HG02610 (cell line): ENCODE measurements around the gene WDR45B.

ENCODE experiments used
- ATAC-seq: cut with Tn5 transposase; IDR thresholded peaks from one replicate; pipeline ENCODE4 v1.9.1; 2021; ENCODE audit warnings: mild to moderate bottlenecking, moderate library complexity; ENCODE audit not compliant: unreplicated experiment

The WDR45B gene

DNA sequence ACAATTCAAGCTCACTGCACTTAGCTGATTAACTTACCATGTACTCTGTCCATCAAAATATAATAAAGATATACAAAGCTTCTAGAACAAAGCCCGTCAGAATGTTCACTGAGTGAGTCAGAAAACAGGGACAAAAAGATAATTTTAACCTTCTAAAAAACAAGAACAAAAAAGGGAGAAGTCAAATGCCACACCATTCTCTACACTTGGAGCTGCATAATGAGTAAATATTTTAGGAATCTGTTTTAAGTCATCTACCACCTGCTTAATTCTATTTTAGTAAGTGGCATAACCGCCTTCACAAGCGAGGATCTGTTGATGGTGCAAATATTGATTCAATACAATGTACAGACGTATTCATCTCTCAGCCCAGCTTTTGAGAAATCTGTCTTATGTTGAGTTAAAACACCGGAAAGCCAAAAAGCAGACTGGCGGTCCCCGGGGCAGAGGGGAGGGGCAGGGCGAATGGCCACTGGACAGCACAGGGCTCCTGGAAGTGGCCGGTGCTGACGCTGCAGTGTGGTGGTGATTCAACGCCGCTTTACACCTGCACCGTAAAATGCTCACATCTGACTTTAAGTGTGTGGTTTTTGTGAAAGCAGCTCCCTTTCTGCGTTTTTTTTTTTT is 30.1 kb upstream of the WDR45B start:
- no peak for ATAC-seq

DNA sequence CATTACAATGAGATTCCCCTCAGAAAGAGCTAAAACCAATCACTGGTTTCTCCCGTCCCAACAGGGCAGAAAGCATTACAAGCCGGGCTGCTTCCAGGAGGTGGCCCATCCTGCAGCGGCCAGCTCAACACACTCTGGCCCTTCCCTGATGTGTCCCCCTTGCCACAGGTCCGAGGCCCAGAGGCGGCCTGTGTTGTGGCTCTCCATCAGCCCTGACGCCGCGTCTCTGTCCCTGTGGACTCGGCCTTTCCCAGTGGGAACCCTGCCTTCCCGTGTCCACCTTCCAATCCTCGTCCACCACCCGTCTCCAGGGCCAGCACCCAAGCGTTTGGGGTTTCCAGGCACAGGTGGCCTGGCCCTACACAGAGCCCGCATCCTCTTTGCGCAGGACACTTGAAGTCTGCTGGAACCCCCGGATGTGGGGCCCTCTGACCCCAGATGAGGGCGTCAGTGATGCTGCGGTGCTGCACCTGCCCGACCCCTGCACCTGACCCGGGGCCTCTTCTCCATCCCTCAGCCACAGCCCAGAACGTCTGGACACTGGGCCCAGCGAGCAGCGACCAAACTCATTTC is 29.2 kb upstream of the WDR45B start:
- ATAC-seq, result no peak

DNA sequence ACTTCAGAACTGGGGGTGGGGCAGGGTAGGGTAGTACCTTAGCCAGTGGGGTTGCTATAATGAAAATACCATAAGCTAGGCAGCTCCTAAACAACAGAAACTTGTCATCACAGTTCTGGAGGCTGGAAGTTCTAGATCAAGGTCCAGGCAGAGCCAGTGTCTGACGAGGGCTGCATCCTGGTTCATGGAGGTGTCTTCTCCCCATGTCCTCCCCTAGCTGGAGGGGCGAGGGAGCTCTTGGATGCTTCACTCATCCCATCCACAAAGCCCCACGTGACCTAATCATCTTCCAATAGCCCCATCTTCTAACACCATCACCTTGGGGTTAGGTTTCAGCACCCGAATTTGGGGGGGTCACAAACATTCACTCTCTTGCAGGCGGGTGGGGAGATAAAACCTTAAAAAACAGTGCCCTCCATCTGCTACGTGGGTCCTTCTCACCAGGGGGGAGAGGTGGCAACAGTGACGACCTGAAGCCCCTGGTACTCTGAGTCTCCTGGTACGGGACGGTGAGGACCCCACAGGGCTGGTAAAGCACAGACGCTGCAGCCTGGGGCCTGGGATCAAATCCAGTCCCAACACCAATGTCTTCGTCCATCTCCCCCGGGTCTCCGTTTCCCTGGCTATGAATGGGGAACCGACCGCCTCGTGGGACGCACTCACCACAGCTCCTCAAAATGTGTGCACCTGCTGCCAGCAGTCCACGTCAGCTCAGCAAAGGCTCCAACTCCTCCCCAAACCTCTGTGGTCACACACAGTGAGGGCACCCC is 27.4 kb upstream of the WDR45B start:
- ATAC-seq, result no peak

DNA sequence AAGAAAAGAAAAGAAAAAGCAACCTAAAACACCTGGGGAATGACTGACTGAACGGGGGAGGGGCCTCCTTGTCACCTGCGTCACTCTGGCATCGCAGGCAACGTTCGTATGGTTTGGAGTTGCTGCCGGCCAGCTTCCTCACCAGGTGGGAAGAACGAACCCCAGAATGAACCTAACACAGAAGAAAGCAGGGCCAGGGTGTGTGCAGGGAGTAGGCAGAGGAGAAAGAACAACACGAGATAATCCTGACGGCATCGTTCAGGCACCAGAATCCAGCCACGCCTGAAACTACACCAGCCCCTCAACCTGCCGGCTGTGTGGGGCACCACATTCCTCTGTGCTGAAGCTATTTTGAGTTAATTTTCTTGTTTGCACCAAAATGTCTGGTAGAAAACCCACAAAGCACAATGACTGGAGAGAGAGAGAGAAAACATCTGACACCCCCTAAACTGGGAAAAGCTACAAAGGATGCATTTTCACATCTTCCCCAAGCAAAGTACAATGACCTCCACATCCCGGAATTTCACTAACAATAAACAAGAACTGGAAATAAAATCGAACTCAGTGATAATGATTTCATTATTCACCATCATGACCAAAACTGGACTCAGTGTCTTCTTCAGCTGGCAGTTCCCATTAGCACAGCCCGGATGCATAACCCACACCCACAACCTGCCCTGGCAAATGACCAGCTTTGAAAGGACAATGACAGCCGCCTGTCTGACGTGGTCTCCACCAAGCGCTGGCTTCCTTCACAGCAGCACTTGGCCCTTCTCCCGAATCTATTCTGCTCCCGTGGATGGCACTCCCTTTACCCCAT is 26.6 kb upstream of the WDR45B start:
- no peak for ATAC-seq

DNA sequence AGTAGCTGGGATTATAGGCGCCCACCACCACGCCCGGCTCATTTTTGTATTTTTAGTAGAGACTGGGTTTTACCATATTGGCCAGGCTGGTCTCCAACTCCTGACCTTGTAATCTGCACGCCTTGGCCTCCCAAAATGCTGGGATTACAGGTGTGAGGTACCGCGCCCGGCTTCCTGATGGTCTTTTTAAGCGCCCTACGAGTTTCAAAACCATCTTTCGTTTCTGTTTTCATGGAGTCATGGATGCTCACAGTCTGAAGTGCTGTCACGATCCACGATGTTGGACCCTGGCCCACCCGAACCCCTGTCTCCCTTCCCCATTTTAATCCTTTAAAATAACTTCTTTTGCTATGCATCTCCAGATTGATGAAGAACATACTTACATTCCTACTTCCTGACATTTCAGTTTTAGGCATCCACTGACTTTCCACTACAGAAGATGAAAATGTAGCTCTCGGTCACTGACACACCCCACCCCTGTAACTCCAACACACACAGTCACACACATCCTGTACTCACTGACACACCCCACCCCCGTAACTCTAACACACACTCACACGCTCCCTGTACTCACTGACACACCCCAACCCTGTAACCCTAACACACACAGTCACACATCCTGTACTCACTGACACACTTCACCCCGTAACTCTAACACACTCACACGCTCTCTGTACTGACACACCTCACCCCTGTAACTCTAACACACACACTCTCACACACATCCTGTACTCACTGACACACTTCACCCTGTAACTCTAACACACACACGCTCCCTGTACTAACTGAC is 22.6 kb upstream of the WDR45B start:
- ATAC-seq, result no peak

DNA sequence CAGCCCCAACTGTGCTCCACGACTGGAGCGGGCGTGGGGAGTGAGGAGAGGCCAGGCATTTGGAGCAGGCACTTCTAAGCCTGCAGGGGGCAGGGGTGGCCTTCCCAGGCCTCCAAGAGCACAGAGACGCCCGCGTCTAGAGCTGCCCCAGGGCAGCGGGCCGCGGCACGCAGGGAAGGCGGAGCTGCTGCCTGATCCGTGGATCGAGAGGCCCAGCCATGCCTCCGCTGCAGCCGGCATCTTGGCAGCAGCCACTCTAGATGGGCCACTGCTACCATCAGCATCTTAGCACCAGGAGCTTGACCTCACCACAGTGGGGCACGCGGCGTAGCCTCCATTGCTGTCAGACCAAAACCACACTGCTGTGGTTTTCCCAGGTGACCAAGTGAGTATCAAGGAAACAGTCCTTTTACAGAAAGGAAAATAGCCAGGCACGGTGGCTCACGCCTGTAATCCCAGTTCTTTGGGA is 20.4 kb upstream of the WDR45B start:
- ATAC-seq, result no peak

DNA sequence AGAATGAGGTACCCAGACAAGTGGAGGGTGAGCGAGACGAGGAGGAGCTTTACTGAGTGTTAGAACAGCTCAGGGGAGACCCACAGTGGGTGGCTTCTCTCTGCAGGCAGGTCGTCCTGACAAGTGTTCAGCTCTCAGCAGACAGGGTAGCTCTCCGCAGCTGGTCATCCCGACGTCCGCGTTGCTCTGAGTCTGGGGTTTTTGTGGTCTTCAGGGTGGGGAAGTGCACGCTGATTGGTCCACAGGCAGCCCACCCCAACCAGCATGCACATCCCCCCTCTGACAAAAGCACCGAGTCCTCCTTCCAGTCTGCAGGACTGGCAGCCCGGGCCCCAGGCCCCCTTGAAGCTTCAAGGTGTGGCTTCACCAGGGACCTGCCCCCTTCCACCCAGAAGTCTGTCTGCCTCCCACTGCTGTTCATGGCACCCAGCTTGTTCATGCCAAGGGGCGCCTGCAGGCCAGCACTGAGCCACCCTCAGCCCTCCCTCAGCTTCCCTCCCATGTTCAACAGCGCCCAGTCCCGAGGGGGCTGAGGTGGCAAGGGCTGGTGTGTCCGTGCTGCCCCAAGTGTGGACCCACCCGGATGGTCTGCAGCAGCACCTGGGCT is 19.9 kb upstream of the WDR45B start:
- no peak for ATAC-seq

DNA sequence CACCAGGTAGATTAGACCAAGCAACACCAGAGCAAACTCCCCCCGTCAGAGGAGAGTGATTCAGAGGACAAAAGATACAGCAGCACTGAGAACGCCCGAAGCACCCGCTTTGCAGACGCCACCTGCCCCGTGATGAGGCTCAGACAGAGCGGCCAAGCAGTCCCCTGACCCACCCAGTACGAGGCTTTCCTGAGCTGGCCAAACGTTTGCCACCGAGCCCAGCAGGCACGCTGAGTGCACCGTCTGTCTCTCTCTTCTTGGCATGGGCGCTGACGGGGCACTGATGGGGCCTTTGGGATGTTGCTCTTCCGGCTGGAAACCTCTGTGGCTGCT is 19.4 kb upstream of the WDR45B start:
- no peak for ATAC-seq

DNA sequence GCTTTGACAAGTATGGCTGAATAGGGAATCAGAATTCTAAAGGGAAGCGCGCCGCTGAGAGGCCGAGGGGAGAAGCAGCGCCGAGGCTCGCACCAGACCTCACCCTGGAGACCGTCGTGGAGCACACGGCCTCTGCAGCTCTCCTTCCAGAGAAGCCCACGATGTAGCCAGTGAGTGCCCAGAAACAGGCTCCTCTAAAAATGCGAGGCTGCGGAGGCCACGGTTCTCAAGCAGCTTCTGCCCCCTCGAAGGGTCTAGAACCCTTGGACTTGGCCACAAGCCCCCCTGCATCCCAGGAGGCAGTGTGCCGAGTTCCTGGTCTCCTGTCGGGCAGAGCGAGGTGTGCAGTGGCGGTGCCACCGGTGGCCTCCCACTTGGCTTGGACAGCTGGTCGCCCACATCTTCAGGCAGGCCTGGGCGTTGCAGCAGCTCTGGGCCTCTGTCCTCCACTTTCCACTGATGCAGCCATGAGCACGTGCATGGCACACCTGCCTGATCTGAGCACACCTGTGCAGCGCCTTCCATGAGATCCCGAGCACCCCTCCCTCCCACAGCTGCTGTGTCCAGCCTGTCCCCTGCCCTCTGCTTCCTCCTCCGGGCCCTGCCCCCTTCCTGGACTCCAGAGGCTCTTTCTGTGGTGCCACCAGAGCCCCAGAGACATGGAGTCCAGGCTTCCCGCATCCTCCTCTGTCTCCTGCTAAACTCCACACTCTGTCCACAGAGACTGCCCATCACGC is 18.9 kb upstream of the WDR45B start:
- ATAC-seq, result no peak

DNA sequence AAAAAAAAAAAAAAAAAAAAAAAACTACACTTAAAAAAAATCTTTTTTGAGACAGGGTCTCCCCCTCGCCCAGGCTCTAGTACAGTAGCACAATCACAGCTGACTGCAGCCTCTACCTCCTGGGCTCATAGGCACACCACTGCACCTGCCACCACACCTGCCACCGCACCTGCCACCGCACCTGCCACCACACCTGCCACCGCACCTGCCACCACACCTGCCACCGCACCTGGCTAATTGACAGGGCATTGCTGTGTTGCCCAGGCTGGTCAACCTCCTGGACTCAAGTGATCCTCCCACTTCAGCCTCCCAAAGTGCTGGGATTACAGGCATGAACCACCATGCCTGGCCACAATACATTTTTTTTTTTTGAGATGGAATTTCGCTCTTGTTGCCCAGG is 17.6 kb upstream of the WDR45B start:
- ATAC-seq, result no peak

DNA sequence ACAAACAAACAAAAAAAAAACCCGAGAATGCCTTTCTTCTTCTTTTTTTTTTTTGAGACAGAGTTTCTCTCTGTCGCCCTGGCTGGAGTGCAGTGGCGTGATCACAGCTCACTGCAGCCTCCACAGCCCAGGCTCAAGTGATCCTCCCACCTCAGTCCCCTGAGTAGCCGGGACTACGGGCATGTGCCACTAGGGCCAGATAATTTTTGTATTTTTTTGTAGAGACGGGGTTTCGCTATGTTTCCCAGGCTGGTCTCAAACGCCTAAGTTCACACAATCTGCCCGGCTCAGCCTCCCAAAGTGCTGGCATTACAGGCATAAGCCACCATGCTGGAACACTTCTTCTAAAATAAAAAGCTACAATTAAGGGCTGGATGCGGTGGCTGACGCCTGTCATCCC is 17.0 kb upstream of the WDR45B start:
- ATAC-seq, result no peak

DNA sequence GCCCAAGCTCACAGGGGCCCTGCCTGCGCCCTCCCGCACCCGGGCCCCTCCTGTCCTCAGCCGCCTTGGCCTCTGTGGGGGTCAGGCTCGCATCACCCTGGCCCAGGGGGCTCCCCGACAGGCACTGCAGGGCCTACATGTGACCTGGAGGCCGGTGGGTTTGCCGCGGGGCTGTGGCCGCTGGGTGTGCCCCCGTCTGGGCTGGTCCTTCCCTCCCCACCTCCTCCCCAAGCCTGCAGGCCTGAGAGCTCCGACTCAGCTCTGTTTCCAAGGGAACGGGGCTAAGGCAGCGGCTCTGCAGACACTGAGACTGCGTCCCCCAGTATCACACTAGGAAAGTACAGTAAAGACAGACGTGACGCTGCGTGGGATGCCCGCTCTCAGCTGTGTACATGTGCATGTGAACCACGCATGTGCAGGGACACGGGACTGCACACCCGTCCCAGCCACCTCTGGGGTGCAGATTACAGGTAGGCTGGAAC is 16.5 kb upstream of the WDR45B start:
- ATAC-seq, result no peak

DNA sequence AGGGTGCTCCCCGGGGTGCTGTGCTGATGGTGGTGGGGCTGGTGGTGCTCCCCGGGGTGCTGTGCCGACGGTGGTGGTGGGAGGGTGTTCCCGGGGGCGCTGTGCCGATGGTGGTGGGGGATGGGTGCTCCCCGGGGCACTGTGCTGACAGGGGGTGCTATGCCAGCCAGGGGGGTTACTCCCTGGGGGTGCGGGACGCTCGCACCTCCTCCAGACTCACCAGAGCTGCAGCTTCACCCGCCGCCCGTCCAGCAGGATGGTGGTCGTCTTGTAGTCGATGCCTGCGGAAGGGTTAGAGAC is 16.0 kb upstream of the WDR45B start:
- no peak for ATAC-seq

DNA sequence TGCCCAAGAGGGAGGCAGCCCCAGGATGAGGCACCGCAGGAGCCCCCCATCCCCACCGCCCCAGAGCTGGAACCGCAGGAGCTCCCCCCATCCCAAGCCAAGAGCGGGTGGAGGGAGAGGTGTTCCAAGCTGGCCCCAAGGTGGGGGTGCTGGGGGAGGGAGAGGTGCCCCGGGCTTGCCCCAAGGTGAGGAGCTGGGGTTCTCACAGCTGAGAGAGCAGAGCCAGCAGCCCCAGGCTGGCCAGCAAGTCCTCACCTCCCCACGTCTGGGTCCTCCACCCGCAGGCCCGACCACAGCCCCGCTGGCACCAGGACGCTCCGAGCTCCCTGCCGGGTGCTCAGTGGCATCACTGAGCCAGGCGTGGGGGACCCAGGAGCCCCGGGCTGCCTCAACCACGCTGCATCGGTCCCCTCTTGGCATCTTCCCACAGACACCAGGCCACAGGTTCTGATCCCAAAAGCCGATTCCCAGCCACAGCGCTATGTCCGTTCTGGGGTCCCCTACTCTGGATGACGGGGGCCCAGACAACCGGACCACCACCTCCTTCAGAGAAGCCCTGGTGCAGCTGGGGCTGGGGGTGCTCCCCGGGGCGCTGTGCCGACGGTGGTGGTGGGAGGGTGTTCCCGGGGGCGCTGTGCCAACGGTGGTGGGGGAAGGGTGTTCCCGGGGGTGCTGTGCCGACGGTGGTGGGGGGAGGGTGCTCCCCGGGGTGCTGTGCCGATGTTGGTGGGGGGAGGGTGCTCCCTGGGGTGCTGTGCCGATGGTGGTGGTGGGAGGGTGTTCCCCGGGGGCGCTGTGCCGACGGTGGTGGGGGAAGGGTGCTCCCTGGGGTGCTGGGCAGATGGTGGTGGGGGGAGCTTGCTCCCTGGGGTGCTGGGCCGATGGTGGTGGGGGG is 15.4 kb upstream of the WDR45B start:
- no peak for ATAC-seq

DNA sequence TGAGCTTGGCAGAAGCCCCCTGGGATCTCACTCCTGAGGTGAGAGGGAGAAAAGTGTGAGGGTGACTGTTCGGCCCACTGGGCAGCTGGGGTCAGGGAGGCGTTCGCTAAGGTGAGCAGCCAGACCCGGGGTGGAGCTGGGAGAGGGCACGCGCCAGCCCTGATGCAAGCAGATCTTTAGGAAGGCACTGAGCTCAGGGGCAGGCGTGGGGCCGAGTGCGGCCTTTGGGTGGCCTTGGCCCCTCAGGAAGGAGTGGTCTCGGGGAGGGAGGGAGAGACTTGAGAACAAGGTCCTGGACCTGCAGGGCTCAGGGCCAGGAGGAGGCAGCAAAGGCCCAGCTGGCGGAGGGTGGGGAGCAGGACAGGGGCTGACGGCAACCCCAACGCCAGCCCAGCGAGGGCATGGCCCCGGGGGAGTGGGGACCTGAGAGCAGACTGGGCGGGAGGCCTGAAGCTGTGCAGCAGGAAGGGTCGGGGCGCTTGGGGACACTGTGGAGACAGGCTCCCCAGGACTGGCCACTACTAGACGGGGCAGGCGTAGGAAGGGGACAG is 14.5 kb upstream of the WDR45B start:
- ATAC-seq, result no peak

DNA sequence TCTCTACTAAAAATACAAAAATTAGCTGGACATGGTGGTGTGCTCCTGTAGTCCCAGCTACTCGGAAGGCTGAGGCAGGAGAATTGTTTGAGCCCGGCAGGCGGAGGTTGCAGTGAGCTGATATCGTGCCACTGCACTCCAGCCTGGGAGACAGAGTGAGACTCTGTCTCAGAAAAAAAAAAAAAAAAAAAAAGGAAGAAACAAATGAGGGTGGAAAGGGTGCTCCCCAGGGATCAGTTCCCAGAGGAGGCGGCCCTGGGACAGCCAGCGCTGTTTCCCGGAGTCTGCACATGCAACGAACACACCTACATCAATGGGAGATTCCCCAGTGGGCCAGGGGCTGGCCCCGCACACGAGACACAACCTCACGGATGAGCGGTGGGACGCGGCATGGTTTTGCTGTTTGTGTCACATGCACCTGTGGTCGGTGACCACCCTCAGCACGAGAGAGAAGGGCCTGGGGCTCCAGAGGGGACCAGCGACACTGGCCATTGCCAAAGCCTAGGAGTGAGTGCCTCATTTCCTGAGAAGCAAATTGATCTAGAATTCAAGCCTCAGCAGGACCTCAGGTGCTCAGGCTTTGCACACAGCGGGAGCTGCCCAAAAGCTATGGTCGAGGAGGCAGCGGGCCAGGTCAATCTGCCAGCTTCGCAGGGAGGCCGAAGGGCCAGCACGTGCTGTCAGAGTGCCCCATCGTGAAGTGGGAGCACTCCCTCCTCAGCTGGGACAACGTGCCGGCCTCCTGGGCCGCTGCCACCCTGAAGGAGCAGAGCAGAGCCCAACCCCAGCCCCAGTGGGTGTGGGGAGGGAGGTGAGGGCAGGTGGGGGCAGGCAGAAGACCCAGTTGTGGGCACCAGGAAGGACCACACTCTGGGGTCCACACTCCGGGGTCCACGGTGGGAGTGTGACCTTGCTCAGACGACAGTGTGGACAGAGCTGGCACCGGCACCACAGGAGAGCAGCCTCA is 13.8 kb upstream of the WDR45B start:
- no peak for ATAC-seq

DNA sequence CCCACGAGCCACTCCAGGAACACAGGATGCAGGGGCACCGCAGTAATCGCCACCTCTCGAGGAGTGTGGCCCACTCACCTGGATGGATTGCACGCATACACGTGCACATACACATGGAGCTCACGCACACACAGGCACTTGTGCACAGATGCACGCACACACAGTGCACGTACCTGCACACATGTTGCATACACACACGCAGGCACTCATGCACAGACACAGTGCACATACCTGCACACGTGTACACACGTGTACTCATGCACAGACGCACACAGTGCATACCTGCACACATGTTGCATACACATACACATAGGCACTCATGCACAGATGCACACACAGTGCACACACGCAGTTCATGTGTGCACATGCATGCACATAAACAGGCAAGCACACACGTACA is 11.6 kb upstream of the WDR45B start:
- ATAC-seq, result no peak
